Osteocyte (in vitro differentiated cells): ENCODE data around the gene HEBP1. TPM values are rescaled to one million over a fixed set of nuclear protein-coding genes. Genes with fewer than 3 reads are reported as not detected.

Experiments
- DNase-seq: peaks from one replicate; pipeline ENCODE4 v3.0.0; 2021; ENCODE audit warnings: mixed read lengths; ENCODE audit not compliant: unreplicated experiment; ENCODE audit errors: extremely low spot score
- H3K27ac Mint-ChIP-seq: one replicate; pipeline ENCODE4 v1.8.0; 2021; ENCODE audit warnings: mild to moderate bottlenecking, mixed read lengths; ENCODE audit not compliant: unreplicated experiment
- H3K27me3 Mint-ChIP-seq: one replicate; pipeline ENCODE4 v1.8.0; 2021; ENCODE audit warnings: mixed read lengths; ENCODE audit not compliant: unreplicated experiment
- H3K36me3 Mint-ChIP-seq: one replicate; pipeline ENCODE4 v1.8.0; 2021; ENCODE audit warnings: mixed read lengths; ENCODE audit not compliant: unreplicated experiment
- H3K4me1 Mint-ChIP-seq: one replicate; pipeline ENCODE4 v1.8.0; 2021; ENCODE audit warnings: mixed read lengths; ENCODE audit not compliant: unreplicated experiment
- H3K4me3 Mint-ChIP-seq: one replicate; pipeline ENCODE4 v1.8.0; 2021; ENCODE audit warnings: mild to moderate bottlenecking, moderate library complexity, mixed read lengths; ENCODE audit not compliant: unreplicated experiment
- H3K9me3 Mint-ChIP-seq: one replicate; pipeline ENCODE4 v1.8.0; 2021; ENCODE audit warnings: mixed read lengths; ENCODE audit not compliant: unreplicated experiment
- total RNA-seq: library from RNA; stranded (reverse); gene quantifications from 2 replicates; pipeline ENCODE4 v1.2.1, GENCODE V29; 2021
- TF ChIP-seq, protein P1 (sequence below): fragments of 200-600 bp; sonication (generic); IDR thresholded peaks from 2 replicates; pipeline ENCODE4 v1.5.0; 2021; ENCODE audit warnings: antibody characterized with exemption, mild to moderate bottlenecking, moderate library complexity

HEBP1 gene
- total RNA-seq, 1 donor from 2014 or later: 54.8 TPM

DNA sequence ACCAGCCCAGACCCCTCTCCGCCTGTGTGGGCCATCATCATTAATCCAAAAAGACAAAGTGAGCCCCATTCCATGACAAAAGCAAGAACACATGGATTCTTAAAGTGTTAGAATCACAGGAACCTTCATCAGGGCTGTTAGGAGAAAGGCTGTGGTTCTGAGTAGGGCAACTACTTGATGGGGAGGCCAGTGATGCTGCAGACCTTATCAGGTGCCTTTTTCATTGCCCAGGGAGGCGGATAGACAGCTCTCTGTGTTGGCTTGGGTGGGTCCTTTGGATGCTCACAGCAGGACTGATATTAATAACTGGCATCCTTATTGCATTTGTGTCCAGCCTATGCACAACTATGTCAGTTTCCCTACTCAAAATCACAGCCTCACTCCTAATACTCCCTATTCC, 2.3 kb downstream of the HEBP1 start:
- H3K9me3 Mint-ChIP-seq: no peaks in the 10 kb centered on the region
- peak overlapping the region; percentile 47 for H3K4me3 Mint-ChIP-seq
- H3K4me1 Mint-ChIP-seq: peaks cover 42% of the 10 kb centered on the region
- DNase-seq: no peak
- TF ChIP-seq, protein P1, sequence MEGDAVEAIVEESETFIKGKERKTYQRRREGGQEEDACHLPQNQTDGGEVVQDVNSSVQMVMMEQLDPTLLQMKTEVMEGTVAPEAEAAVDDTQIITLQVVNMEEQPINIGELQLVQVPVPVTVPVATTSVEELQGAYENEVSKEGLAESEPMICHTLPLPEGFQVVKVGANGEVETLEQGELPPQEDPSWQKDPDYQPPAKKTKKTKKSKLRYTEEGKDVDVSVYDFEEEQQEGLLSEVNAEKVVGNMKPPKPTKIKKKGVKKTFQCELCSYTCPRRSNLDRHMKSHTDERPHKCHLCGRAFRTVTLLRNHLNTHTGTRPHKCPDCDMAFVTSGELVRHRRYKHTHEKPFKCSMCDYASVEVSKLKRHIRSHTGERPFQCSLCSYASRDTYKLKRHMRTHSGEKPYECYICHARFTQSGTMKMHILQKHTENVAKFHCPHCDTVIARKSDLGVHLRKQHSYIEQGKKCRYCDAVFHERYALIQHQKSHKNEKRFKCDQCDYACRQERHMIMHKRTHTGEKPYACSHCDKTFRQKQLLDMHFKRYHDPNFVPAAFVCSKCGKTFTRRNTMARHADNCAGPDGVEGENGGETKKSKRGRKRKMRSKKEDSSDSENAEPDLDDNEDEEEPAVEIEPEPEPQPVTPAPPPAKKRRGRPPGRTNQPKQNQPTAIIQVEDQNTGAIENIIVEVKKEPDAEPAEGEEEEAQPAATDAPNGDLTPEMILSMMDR: no peak
- H3K27ac Mint-ChIP-seq: peak overlapping the region; percentile 42
- peaks cover 2% of the 10 kb centered on the region for H3K36me3 Mint-ChIP-seq
- no peaks in the 10 kb centered on the region for H3K27me3 Mint-ChIP-seq

DNA sequence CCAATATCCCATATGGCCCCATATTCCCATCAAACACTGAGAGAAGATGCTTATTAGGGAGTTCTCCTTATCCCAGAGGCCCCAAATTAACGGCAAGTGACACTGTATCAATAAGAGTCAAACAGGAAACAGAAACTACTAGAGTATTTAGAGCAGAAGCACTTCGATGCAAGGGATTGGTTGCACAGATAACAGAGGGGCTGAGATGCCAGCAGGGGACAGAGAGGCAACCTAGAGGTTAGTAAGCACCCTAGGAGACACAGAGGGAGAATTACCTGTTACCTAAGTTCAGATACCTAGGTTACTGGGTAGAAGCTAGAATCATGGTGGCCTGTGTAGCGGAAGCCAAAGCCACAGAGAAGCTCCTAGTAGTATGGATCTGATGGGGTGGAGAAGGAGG, 2.9 kb downstream of the HEBP1 start:
- H3K9me3 Mint-ChIP-seq: no peaks in the 10 kb centered on the region
- H3K27me3 Mint-ChIP-seq: no peaks in the 10 kb centered on the region
- H3K27ac Mint-ChIP-seq: no peak overlapping the region
- no peaks in the 10 kb centered on the region for H3K36me3 Mint-ChIP-seq
- no peak for DNase-seq
- H3K4me1 Mint-ChIP-seq: peaks cover 48% of the 10 kb centered on the region
- TF ChIP-seq, protein P1: no peak
- no peak overlapping the region for H3K4me3 Mint-ChIP-seq

DNA sequence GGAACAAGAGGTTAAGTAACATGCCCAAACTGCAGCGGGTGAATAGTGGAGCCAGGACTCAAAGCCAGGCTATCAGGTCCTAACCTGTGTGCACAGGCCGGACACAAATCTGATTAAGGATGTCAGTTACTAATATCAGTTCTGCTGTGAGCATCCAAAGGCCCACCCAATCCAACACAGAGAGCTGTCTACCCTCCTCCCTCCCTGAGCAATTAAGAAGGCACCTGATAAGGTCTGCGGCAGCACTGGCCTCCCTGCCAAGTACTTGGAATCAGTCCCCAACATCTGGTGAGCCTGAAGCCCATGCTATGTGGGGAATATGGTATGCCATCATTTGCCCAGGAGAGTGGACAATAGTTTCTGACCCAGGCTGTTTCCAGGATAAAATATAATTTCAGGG, 3.9 kb downstream of the HEBP1 start:
- no peak for DNase-seq
- TF ChIP-seq, protein P1: no peak
- Mint-ChIP-seq H3K9me3 (no peaks in the 10 kb centered on the region), H3K36me3 (no peaks in the 10 kb centered on the region), H3K4me3 (no peak overlapping the region), H3K4me1 (peaks cover 53% of the 10 kb centered on the region), H3K27me3 (no peaks in the 10 kb centered on the region), H3K27ac (no peak overlapping the region)

DNA sequence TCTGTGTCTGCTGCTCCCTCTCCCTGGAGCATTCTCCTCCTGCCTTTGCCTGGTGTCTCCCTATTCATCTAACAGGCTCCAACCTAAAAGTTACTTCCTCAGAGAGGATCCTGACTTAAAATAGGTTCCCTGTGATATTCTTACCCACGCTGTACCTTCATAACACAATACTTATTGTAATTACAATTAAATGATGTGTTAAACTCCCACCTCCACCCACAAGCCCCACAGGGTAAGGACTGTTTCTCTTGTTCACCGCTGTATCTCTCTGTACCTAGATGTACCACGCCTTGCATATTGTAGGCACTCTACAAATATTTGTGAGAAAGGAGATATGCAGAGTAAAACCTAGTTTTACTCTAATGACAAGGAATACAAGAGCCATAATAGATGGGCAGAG, 5.0 kb downstream of the HEBP1 start:
- H3K9me3 Mint-ChIP-seq: no peaks in the 10 kb centered on the region
- H3K4me1 Mint-ChIP-seq: peaks cover 59% of the 10 kb centered on the region
- peaks cover 3% of the 10 kb centered on the region for H3K36me3 Mint-ChIP-seq
- H3K27me3 Mint-ChIP-seq: no peaks in the 10 kb centered on the region
- H3K4me3 Mint-ChIP-seq: no peak overlapping the region
- no peak overlapping the region for H3K27ac Mint-ChIP-seq
- TF ChIP-seq, protein P1: no peak
- DNase-seq: no peak

DNA sequence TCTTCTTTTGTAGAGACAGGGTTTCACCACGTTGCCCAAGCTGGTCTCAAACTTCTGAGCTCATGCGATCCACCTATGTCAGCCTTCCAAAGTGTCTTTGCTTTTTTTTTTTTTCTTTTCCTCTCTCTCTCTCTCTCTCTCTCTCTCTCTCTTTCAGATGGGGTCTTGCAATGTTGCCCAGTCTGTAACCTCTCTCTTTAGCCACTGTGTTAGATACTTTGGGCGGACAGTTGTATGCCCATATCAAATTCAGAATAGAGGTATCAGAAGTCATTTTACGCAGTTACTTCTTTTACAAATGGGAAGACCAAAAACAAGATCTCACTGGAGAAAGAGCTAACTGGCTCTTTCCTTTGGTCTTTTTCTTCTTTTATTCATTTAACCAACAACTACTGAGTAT, 6.7 kb downstream of the HEBP1 start:
- Mint-ChIP-seq H3K27ac (peak overlapping the region; percentile 100), H3K27me3 (no peaks in the 10 kb centered on the region), H3K4me3 (peak overlapping the region; percentile 80), H3K9me3 (no peaks in the 10 kb centered on the region), H3K36me3 (peaks cover 11% of the 10 kb centered on the region), H3K4me1 (peaks cover 44% of the 10 kb centered on the region)
- no peak for DNase-seq
- TF ChIP-seq, protein P1: no peak
